T-helper 2 cell treated with Interferon-gamma antibody and Interleukin-4, amounts not matched to agents 5 μg/mL and 100 μg/mL, for 36 hours (primary cell): ENCODE results near the gene HTRA3.
"Not testable (repeated sequence)": the region's sequence is repeated elsewhere in the genome, so short reads cannot be mapped to it uniquely, and the experiment has no call there.

Experiments used
- DNase-seq: peaks from one replicate; pipeline ENCODE4 v3.0.0; 2021; ENCODE audit warnings: low spot score
- H3K27ac Mint-ChIP-seq: one replicate; pipeline ENCODE4 v1.8.0; 2021; ENCODE audit warnings: mild to moderate bottlenecking, mixed read lengths
- H3K27me3 Mint-ChIP-seq: one replicate; pipeline ENCODE4 v1.8.0; 2021; ENCODE audit warnings: low read depth, mixed read lengths
- H3K36me3 Mint-ChIP-seq: one replicate; pipeline ENCODE4 v1.8.0; 2021; ENCODE audit warnings: low read depth, mixed read lengths
- H3K4me1 Mint-ChIP-seq: one replicate; pipeline ENCODE4 v1.8.0; 2021; ENCODE audit warnings: low read depth, mixed read lengths
- H3K4me3 Mint-ChIP-seq: one replicate; pipeline ENCODE4 v1.8.0; 2022; ENCODE audit warnings: mild to moderate bottlenecking, moderate library complexity, mixed read lengths
- H3K9me3 Mint-ChIP-seq: one replicate; pipeline ENCODE4 v1.8.0; 2021; ENCODE audit warnings: mixed read lengths

The HTRA3 gene

GRCh38 chr4:8345053-8345945, 75.7 kb downstream of the HTRA3 start:
- no peaks in the 10 kb centered on the region for H3K27me3 Mint-ChIP-seq
- no peak overlapping the region for H3K27ac Mint-ChIP-seq
- H3K9me3 Mint-ChIP-seq = no peaks in the 10 kb centered on the region
- no peaks in the 10 kb centered on the region for H3K4me1 Mint-ChIP-seq
- no peak overlapping the region for H3K4me3 Mint-ChIP-seq
- no peak for DNase-seq
- no peaks in the 10 kb centered on the region for H3K36me3 Mint-ChIP-seq

DNA sequence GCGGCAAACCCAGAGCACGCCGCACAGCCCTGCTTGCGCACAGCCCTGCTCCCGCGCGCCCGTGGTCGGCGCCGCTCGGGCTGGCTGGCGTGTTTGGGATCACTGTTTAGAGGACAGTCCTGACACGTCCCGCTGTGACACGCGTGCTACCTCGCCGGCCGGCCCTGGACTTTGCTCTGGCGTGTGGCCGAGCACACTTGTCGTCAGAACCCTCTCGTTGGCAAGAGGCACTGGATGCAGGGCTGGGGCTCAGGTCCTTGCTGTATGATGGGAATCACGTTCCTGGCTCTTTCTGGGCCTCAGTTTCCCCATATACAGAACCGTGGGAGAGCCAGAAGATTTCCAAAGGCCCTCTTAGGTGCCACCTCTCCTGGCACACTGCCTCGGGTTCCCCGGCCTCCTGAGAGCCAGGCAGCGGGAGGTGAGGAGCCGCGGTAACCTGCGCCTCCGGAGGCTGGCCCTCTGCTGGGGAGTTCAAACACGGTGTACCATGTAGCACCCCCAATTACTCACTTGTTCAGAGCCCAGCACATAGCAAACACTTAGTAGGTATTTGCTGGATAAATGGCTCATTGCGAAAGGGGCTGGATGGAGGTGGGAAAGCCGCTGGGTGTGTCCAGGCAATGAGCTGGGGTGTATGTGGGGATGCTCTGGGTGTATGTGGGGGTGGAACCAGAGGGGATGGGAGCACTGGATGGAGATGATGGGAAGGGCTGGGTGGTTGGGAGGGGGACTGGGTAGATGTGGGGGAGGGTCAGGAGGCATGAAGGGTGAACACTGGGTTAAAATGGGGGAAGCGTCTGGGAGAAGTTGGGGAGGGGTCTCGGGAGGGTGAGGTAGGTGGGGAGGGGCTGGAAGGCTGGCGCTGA, 76.6 kb downstream of the HTRA3 start:
- Mint-ChIP-seq H3K4me3 (no peak overlapping the region), H3K27me3 (no peaks in the 10 kb centered on the region), H3K4me1 (no peaks in the 10 kb centered on the region), H3K9me3 (no peaks in the 10 kb centered on the region), H3K36me3 (no peaks in the 10 kb centered on the region), H3K27ac (no peak overlapping the region)
- DNase-seq = no peak

GRCh38 chr4:8346838-8347605, 77.5 kb downstream of the HTRA3 start:
- H3K27me3 Mint-ChIP-seq = no peaks in the 10 kb centered on the region
- DNase-seq = no peak
- no peaks in the 10 kb centered on the region for H3K9me3 Mint-ChIP-seq
- H3K4me1 Mint-ChIP-seq = no peaks in the 10 kb centered on the region
- no peak overlapping the region for H3K4me3 Mint-ChIP-seq
- H3K36me3 Mint-ChIP-seq = no peaks in the 10 kb centered on the region
- no peak overlapping the region for H3K27ac Mint-ChIP-seq

DNA sequence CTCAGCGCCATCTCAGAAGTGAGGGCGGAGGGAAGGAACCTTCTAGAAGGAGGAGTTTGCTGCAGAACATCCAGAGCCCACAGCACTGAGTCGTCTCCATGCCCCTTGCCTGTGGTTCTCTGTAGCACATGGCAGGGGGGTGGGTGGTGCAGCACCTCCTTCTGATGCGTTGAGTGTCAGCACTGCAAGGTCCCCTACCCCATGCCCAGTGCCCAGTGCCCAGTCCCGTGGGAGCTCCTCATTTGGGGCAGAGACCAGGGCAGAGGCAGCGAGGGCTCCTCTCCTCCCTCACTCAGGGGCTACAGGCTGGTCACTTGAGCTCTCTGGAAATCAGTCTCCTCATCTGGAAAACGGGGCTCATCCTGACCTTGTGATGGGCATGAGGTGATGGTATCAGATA, 78.1 kb downstream of the HTRA3 start:
- Mint-ChIP-seq H3K4me1 (no peaks in the 10 kb centered on the region), H3K27me3 (no peaks in the 10 kb centered on the region), H3K36me3 (no peaks in the 10 kb centered on the region), H3K27ac (no peak overlapping the region), H3K4me3 (no peak overlapping the region), H3K9me3 (no peaks in the 10 kb centered on the region)
- no peak for DNase-seq

GRCh38 chr4:8348071-8348470, 78.5 kb downstream of the HTRA3 start:
- Mint-ChIP-seq H3K27me3 (no peaks in the 10 kb centered on the region), H3K9me3 (no peaks in the 10 kb centered on the region), H3K4me1 (no peaks in the 10 kb centered on the region), H3K27ac (no peak overlapping the region), H3K4me3 (no peak overlapping the region), H3K36me3 (no peaks in the 10 kb centered on the region)
- no peak for DNase-seq

DNA sequence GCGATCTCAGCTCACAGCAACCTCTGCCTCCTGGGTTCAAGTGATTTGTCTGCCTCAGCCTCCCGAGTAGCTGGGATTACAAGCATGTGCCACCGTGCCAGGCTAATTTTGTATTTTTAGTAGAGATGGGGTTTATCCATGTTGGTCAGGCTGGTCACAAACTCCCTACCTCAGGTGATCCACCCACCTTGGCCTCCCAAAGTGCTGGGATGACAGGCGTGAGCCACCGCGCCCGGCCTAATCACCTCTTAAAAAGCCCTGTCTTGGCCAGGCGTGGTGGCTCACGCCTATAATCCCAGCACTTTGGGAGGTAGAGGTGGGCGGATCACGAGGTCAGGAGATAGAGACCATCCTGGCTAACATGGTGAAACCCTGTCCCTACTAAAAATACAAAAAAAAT, 79.7 kb downstream of the HTRA3 start:
- not testable (repeated sequence) for H3K9me3 Mint-ChIP-seq, H3K4me3 Mint-ChIP-seq, H3K27ac Mint-ChIP-seq, H3K4me1 Mint-ChIP-seq, H3K36me3 Mint-ChIP-seq, DNase-seq, H3K27me3 Mint-ChIP-seq

- no peaks in the 10 kb centered on the region for H3K9me3 Mint-ChIP-seq
- DNase-seq = no peak
- no peak overlapping the region for H3K27ac Mint-ChIP-seq
- H3K4me3 Mint-ChIP-seq = no peak overlapping the region
- H3K4me1 Mint-ChIP-seq = no peaks in the 10 kb centered on the region
- peaks cover 4% of the 10 kb centered on the region for H3K27me3 Mint-ChIP-seq
- no peaks in the 10 kb centered on the region for H3K36me3 Mint-ChIP-seq
These were observed 80.2 kb downstream of the HTRA3 start for GRCh38 chr4:8349664-8350236.

DNA sequence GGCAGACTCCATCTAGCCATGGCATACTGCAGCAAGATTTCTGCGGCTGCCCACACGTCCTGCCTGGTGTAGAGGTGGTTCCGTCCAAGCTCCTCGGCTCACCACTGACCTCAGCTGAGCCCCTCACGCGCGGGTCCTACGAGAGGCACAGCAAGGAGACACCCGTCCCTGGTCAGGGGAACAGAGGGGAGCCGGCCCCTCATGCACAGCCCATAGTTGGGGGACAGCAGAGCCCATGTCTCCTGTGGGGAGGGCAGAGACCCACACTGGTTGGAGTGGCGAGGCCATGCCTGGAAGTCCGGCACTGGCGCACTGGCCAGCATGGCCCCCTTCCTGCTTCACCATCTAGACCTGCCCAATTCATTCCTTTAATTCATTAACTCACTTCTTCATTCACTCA, 80.8 kb downstream of the HTRA3 start:
- Mint-ChIP-seq H3K36me3 (no peaks in the 10 kb centered on the region), H3K27me3 (peaks cover 4% of the 10 kb centered on the region), H3K9me3 (no peaks in the 10 kb centered on the region), H3K4me3 (no peak overlapping the region), H3K27ac (no peak overlapping the region), H3K4me1 (no peaks in the 10 kb centered on the region)
- no peak for DNase-seq

DNA sequence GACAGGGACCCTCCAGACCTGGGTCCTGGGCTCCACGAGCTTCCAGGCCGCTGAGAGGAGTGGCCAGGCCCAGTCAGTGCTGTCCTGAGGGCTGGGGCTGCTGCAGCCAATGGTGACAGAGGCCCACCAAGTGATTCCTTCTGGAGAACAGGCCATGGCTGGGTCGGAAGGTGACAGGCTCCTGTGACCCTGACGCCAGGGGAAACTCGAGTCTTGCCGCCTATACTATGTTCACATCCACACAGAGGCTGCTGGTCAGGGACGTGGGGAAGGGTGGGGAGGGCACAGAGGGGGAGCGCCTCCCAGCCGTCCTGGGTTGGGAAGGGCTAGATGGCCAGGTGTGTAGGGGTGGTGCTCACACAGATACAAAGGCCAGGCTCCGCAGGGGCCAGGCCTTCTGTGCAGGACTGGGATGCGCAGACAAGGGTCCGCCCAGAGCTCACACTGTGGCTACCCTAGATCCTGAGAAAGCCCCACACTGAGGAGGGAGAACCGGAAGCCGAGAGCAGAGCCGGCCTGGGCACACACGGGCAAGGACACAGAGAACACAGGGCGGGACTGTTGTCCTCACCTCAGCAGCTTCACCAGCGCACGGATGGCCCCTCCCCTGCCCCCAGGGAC, 81.4 kb downstream of the HTRA3 start:
- no peaks in the 10 kb centered on the region for H3K9me3 Mint-ChIP-seq
- peaks cover 4% of the 10 kb centered on the region for H3K27me3 Mint-ChIP-seq
- DNase-seq = no peak
- H3K27ac Mint-ChIP-seq = no peak overlapping the region
- no peak overlapping the region for H3K4me3 Mint-ChIP-seq
- H3K36me3 Mint-ChIP-seq = no peaks in the 10 kb centered on the region
- H3K4me1 Mint-ChIP-seq = no peaks in the 10 kb centered on the region

DNA sequence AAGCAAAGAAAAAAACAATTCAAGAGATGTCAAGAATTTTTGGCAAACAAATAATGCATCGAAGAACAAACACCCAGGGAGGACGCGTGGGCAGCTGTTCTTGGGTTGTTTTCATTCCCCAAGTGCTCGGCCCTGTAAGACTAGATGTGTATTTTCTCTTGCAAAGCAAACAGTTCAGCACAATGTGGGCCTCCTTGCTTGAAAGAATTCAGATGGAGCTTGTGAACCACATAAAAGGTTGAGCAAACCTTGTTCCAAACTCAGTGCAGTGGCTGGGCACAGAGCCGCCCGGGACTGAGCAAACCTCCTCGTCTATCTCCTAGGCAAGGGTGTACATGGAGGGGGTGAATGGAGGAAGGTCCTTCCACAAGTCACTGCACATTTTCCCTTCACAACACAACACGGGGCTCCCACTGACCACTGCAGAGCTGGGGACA, 82.4 kb downstream of the HTRA3 start:
- H3K9me3 Mint-ChIP-seq = no peaks in the 10 kb centered on the region
- H3K36me3 Mint-ChIP-seq = no peaks in the 10 kb centered on the region
- H3K27me3 Mint-ChIP-seq = peaks cover 4% of the 10 kb centered on the region
- no peak overlapping the region for H3K4me3 Mint-ChIP-seq
- no peaks in the 10 kb centered on the region for H3K4me1 Mint-ChIP-seq
- H3K27ac Mint-ChIP-seq = no peak overlapping the region
- DNase-seq = no peak

DNA sequence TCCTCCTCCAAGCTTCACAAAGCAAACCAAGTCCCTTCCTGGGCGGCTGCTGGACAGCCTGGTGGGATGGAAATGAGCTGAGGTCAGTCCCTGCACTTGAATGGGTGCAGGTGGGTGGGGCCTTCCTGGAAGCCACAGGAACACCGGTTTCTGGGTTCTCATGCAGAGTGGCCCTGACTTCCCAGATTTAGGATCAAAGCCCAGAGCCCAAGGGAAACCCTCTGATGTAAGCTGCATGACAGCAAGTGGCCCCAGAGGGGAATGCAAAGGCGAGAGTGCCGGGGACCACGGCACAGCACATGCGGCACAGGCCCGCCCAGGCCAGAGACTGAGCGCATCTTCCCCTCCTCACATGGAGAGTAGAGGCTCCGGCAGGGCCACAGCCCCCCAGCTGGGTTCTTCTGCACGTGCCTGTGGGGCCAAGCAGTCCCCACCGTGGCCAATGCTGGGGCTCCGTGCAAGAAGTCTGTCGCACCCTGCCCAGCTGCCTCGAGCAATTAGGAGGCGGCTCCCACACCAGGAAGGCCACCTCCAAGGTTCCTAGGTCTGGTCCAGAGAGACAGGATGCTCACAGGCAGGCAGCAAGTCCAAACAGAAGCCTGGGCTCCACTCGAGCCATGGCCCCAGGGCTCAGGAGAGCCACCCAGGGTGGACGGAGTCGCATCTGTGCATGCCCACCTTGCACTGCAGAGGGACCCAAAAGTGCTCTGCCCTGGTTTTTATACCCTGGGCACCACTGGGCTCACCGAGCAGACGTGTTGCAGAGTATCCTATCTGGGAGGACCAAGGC, 83.0 kb downstream of the HTRA3 start:
- DNase-seq = no peak
- Mint-ChIP-seq H3K4me1 (no peaks in the 10 kb centered on the region), H3K36me3 (no peaks in the 10 kb centered on the region), H3K27ac (no peak overlapping the region), H3K9me3 (no peaks in the 10 kb centered on the region), H3K4me3 (no peak overlapping the region), H3K27me3 (peaks cover 4% of the 10 kb centered on the region)

DNA sequence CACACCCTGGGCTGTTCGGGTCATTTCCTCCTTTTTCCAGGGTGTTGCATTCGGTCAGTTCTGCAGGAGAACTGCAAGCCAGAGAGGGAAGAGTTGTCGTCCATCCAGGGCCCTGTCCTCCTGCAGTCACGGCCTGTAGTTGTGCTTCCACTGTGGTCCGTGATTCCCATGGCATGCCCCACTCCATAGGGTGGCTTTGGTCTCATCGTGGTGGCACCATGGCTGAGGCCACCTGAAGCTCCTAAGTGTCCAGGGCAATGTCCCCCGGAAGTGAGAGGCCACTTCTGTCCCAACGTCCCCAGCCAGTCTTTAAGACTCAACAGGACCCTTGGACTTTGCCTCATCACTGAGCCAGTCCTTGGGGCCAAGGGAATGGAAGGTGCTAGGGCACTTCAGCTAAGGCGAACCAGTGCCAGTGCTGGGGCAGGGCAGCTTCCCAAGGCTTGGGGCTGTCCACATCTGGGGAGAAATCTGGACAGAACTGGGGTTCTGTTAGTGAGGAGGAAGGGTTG, 83.7 kb downstream of the HTRA3 start:
- H3K27me3 Mint-ChIP-seq = peaks cover 4% of the 10 kb centered on the region
- no peaks in the 10 kb centered on the region for H3K9me3 Mint-ChIP-seq
- no peak overlapping the region for H3K4me3 Mint-ChIP-seq
- H3K36me3 Mint-ChIP-seq = no peaks in the 10 kb centered on the region
- H3K27ac Mint-ChIP-seq = no peak overlapping the region
- H3K4me1 Mint-ChIP-seq = no peaks in the 10 kb centered on the region
- DNase-seq = no peak
